Measurements from ENCODE around the gene CLTC.

- no peak for TF ChIP-seq CTCF (IDR thresholded peaks at IDR 0.05)
- no peak for TF ChIP-seq ZFX (IDR thresholded peaks at IDR 0.05; ENCODE audit: borderline replicate concordance)
These were observed 22.9 kb downstream of the CLTC start for GRCh38 chr17:59642565-59642964.

All from 22Rv1 (cell line).